ENCODE data around the gene ENAH. TPM values are rescaled to one million over a fixed set of nuclear protein-coding genes. Genes with fewer than 3 reads are reported as not detected.
"Not testable (repeated sequence)": the region's sequence is repeated elsewhere in the genome, so short reads cannot be mapped to it uniquely, and the experiment has no call there.

The ENAH gene
- total RNA-seq, 1 experiment from 2014 or later: 420 TPM

- POLR2A ChIA-PET: interaction anchor here (0.9 to 9.6 kb wide), 14 partner anchors 10 to 145 kb away, joined by 3 to 131 read pairs (median 6); partner anchors contain the start of gene ENAH
Observed at GRCh38 chr1:225626698-225627097, 26.2 kb downstream of the ENAH start.

GRCh38 chr1:225617956-225618355, 35.0 kb downstream of the ENAH start:
- no TSS peak for BruUV-seq (replicated peaks)
- Mint-ChIP-seq H3K9me3 (ENCODE audit: unreplicated experiment) (no peaks in the 10 kb centered on the region), H3K4me3 (ENCODE audit: unreplicated experiment) (no peak overlapping the region), H3K27ac (ENCODE audit: low read depth, unreplicated experiment) (peak overlapping the region; percentile 69), H3K36me3 (ENCODE audit: insufficient read depth, unreplicated experiment) (peaks cover 9% of the 10 kb centered on the region), H3K4me1 (ENCODE audit: insufficient read depth, unreplicated experiment) (peaks cover 31% of the 10 kb centered on the region), H3K27me3 (ENCODE audit: insufficient read depth, unreplicated experiment) (no peaks in the 10 kb centered on the region)
- intact Hi-C loops (cut with micrococcal nuclease): no loop called here
- no peak for TF ChIP-seq CTCF (IDR thresholded peaks at IDR 0.05; ENCODE audit: unreplicated experiment)
- ChIA-PET POLR2A (interaction anchor here (0.6 to 2.8 kb wide), 19 partner anchors 9 to 280 kb away, joined by 3 to 20 read pairs (median 4); partner anchors contain the start of genes ENAH and SRP9), CTCF (interaction anchor here (0.6 to 1.9 kb wide), 6 partner anchors 12 to 155 kb away, joined by 3 to 8 read pairs (median 4); no protein-coding TSS in a partner anchor)
- DNase-seq (ENCODE audit: unreplicated experiment): no peak

More at GRCh38 chr1:225626698-225627097, 26.2 kb downstream of the ENAH start:
- no peak for DNase-seq (ENCODE audit: unreplicated experiment)
- Mint-ChIP-seq H3K27ac (ENCODE audit: low read depth, unreplicated experiment) (peak overlapping the region; percentile 47), H3K4me1 (ENCODE audit: insufficient read depth, unreplicated experiment) (peaks cover 35% of the 10 kb centered on the region), H3K4me3 (ENCODE audit: unreplicated experiment) (no peak overlapping the region), H3K9me3 (ENCODE audit: unreplicated experiment) (no peaks in the 10 kb centered on the region), H3K27me3 (ENCODE audit: insufficient read depth, unreplicated experiment) (no peaks in the 10 kb centered on the region), H3K36me3 (ENCODE audit: insufficient read depth, unreplicated experiment) (peaks cover 5% of the 10 kb centered on the region)
- CTCF ChIA-PET: interaction anchor here (0.6 to 2.2 kb wide), 8 partner anchors 10 to 151 kb away, joined by 3 to 7 read pairs (median 3); partner anchors contain the start of gene SRP9
- BruUV-seq (replicated peaks): no TSS peak
- TF ChIP-seq CTCF (IDR thresholded peaks at IDR 0.05; ENCODE audit: unreplicated experiment): no peak
- intact Hi-C loops (cut with micrococcal nuclease): no loop called here

GRCh38 chr1:225617479-225617878, 35.4 kb downstream of the ENAH start:
- no peaks in the 10 kb centered on the region for H3K9me3 Mint-ChIP-seq (ENCODE audit: unreplicated experiment)
- CTCF ChIA-PET: interaction anchor here (0.6 to 1.9 kb wide), 6 partner anchors 11 to 1105 kb away, joined by 3 to 8 read pairs (median 4); no protein-coding TSS in a partner anchor
- H3K4me3 Mint-ChIP-seq (ENCODE audit: unreplicated experiment): no peak overlapping the region
- peak overlapping the region; percentile 69 for H3K27ac Mint-ChIP-seq (ENCODE audit: low read depth, unreplicated experiment)
- H3K4me1 Mint-ChIP-seq (ENCODE audit: insufficient read depth, unreplicated experiment): peaks cover 33% of the 10 kb centered on the region
- TF ChIP-seq CTCF (IDR thresholded peaks at IDR 0.05; ENCODE audit: unreplicated experiment): no peak
- no TSS peak for BruUV-seq (replicated peaks)
- no peaks in the 10 kb centered on the region for H3K27me3 Mint-ChIP-seq (ENCODE audit: insufficient read depth, unreplicated experiment)
- POLR2A ChIA-PET: interaction anchor here (0.6 to 2.8 kb wide), 19 partner anchors 8 to 280 kb away, joined by 3 to 20 read pairs (median 4); partner anchors contain the start of genes ENAH and SRP9
- no peak for DNase-seq (ENCODE audit: unreplicated experiment)
- peaks cover 9% of the 10 kb centered on the region for H3K36me3 Mint-ChIP-seq (ENCODE audit: insufficient read depth, unreplicated experiment)
- intact Hi-C loops (cut with micrococcal nuclease): no loop called here

- BruUV-seq (replicated peaks); DNase-seq (ENCODE audit: unreplicated experiment); H3K27me3 Mint-ChIP-seq (ENCODE audit: insufficient read depth, unreplicated experiment); H3K36me3 Mint-ChIP-seq (ENCODE audit: insufficient read depth, unreplicated experiment); POLR2A ChIA-PET; H3K27ac Mint-ChIP-seq (ENCODE audit: low read depth, unreplicated experiment); CTCF ChIA-PET; intact Hi-C loops (cut with micrococcal nuclease); H3K9me3 Mint-ChIP-seq (ENCODE audit: unreplicated experiment); H3K4me3 Mint-ChIP-seq (ENCODE audit: unreplicated experiment): not testable (repeated sequence)
- H3K4me1 Mint-ChIP-seq (ENCODE audit: insufficient read depth, unreplicated experiment): peaks cover 39% of the 10 kb centered on the region
Observed at GRCh38 chr1:225615403-225615790, 37.5 kb downstream of the ENAH start.

Data from MCF 10A (cell line).